ENCODE results near the gene VTI1A. TPM values are rescaled to one million over a fixed set of nuclear protein-coding genes. Genes with fewer than 3 reads are reported as not detected.
"Not testable (repeated sequence)": the region's sequence is repeated elsewhere in the genome, so short reads cannot be mapped to it uniquely, and the experiment has no call there.

Gene VTI1A
- 9.5 TPM for polyA plus RNA-seq (2013, experiment 1 of 2)
- polyA plus RNA-seq (2013, experiment 2 of 2): 9.8 TPM

DNA sequence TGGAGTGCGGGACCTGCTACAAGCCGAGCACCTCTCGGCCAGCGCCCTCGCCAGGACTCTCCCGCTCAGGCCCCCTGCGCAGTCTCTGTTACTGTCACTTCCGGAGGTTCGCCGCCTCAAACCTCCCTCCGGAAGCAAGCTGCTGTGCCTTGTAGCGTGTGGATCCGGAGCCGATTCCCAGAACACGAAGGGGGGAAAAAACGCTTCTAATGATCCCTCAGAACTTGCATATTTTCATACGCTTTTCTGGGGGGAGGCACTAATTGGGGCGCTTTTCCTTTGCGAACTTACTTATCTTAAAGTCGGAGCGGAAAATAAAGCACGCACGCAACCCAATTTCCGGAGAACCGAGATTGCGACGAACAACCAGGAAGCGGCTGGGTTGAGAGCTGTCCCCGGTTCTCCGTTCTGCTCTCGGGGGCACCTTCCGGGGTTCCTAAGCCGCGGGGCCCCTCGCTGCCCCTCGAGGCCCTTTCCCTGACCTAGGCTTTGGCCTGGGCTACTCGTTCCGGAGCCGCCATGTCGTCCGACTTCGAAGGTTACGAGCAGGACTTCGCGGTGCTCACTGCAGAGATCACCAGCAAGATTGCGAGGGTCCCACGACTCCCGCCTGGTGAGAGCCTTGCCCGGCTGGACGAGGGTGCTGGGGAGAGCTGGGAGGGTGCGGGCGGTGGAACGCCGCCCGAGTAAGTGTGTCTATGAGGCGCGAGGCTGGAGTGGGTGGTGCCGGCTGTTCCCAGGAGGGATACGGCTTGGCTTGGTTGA is at the start of gene VTI1A, which contains the start of gene ZDHHC6:
VTI1A (plus strand) TSS at position 361 of the 765 bp plus-strand sequence; CDS start at position 520, 159 bp downstream.
ZDHHC6 (minus strand) TSS at position 60 of the 765 bp plus-strand sequence. CDS start 1,478 bp downstream, outside the sequence.
- Histone ChIP-seq H3K27ac (ENCODE audit: low read depth, low read length) (peak within 1 kb of the TSS; percentile 91), H3K4me1 (ENCODE audit: insufficient read depth, low read length) (peaks cover 11% of the 10 kb centered on the region; the same call in 1 of the 2 replicates), H3K4me3 (ENCODE audit: low read length) (peak within 1 kb of the TSS; percentile 92), H3K27me3 (ENCODE audit: insufficient read depth, low read length) (no peaks in the 10 kb centered on the region), H3K36me3 (ENCODE audit: insufficient read depth, low read length) (peaks cover 40% of the 10 kb centered on the region), H3K9ac (ENCODE audit: low read depth, low read length) (peak within 1 kb of the TSS; percentile 97), H3K9me3 (ENCODE audit: insufficient read depth, low read depth, low read length) (no peaks in the 10 kb centered on the region)
- WGBS: under 1% methylated on average over 59 of the region's 59 CpGs

DNA sequence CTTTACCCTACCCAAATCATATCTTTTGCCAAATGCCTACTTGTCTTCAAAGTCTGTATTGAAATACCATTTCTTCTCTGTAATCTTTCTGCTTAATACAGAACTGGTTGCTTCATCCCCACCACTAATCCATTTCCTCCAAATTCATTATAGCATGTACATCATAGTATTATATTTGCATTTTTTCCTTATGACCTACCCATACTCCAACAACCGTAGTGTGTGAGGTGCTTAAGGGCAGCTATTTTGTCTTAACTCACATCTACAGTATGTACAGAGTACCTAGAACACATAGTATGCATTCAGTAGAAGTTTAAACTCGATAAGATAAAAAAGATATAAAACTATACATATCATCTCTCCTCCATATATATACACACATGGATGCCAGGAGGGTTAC is 49.4 kb upstream of the VTI1A start:
- WGBS: no CpG with 5 or more reads among the region's 2 CpGs
- Histone ChIP-seq H3K4me1 (ENCODE audit: insufficient read depth, low read length) (no peaks in the 10 kb centered on the region), H3K9ac (ENCODE audit: low read depth, low read length) (no peak overlapping the region), H3K36me3 (ENCODE audit: insufficient read depth, low read length) (no peaks in the 10 kb centered on the region), H3K27me3 (ENCODE audit: insufficient read depth, low read length) (no peaks in the 10 kb centered on the region), H3K27ac (ENCODE audit: low read depth, low read length) (no peak overlapping the region), H3K9me3 (ENCODE audit: insufficient read depth, low read depth, low read length) (no peaks in the 10 kb centered on the region), H3K4me3 (ENCODE audit: low read length) (no peak overlapping the region)

DNA sequence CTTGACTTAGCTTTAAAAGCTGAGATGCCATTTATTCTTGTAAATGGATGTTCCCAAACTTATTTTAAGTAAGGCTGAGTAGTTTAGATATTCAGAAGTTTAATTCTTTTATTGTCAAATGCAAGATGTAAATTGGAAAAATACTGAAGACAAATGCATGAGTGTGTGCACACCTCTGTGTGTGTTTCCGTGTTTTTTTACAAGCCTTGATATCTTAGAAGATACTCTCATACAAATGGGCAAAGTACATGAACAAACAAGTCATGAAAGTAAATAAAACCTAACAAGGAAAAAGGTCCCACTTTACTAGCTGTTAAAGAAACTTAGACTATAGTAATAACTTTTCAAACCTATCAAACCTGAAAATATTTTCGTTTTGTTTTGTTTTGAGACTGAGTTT is 44.1 kb upstream of the VTI1A start:
- Histone ChIP-seq H3K9ac (ENCODE audit: low read depth, low read length) (no peak overlapping the region), H3K4me3 (ENCODE audit: low read length) (no peak overlapping the region), H3K9me3 (ENCODE audit: insufficient read depth, low read depth, low read length) (no peaks in the 10 kb centered on the region), H3K36me3 (ENCODE audit: insufficient read depth, low read length) (no peaks in the 10 kb centered on the region), H3K4me1 (ENCODE audit: insufficient read depth, low read length) (no peaks in the 10 kb centered on the region), H3K27ac (ENCODE audit: low read depth, low read length) (no peak overlapping the region), H3K27me3 (ENCODE audit: insufficient read depth, low read length) (no peaks in the 10 kb centered on the region; the same call in 1 of the 2 replicates)
- 96% methylated on average over 2 of the region's 2 CpGs for WGBS

DNA sequence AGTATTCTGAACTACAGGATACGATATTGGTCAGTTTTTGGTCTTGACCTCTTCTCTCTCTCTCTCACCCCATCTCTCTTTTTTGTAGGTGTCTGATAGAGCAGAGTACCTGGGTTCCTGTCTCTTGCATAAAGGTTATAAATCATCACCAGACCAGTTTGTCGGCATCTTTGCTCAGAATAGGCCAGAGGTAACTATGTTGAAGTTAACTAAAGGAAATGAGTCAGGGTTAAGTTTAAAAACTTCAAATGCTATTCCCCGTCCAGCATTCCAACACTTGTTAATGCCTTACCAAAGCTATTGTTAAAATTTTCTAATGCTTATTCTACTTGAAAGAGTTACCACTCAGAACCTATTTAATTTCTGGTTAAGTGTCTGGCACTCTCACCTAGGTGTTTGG is 42.4 kb upstream of the VTI1A start:
- no peaks in the 10 kb centered on the region for H3K9me3 ChIP-seq (ENCODE audit: insufficient read depth, low read depth, low read length)
- H3K9ac ChIP-seq (ENCODE audit: low read depth, low read length): no peak overlapping the region
- WGBS: 78% methylated on average over 1 of the region's 3 CpGs
- H3K4me3 ChIP-seq (ENCODE audit: low read length): no peak overlapping the region
- H3K27me3 ChIP-seq (ENCODE audit: insufficient read depth, low read length): no peaks in the 10 kb centered on the region; the same call in 1 of the 2 replicates
- H3K4me1 ChIP-seq (ENCODE audit: insufficient read depth, low read length): no peaks in the 10 kb centered on the region
- no peak overlapping the region for H3K27ac ChIP-seq (ENCODE audit: low read depth, low read length)
- H3K36me3 ChIP-seq (ENCODE audit: insufficient read depth, low read length): no peaks in the 10 kb centered on the region

DNA sequence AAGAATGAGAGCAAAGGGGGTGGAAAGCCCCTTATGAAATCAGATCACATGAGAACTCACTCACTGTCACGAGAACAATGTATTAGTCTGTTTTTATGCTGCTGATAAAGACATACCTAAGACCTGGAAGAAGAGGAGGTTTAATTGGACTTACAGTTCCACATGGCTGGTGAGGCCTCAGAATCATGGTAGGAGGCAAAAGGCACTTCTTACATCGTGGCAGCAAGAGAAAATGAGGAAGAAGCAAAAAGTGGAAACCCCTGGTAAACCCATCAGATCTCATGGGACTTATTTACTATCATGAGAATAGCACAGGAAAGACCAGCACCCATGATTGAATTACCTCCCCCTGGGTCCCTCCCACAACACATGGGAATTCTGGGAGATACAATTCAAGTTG is 40.2 kb upstream of the VTI1A start:
- not testable (repeated sequence) for H3K9ac ChIP-seq (ENCODE audit: low read depth, low read length); H3K27me3 ChIP-seq (ENCODE audit: insufficient read depth, low read length); H3K4me1 ChIP-seq (ENCODE audit: insufficient read depth, low read length); H3K4me3 ChIP-seq (ENCODE audit: low read length); H3K9me3 ChIP-seq (ENCODE audit: insufficient read depth, low read depth, low read length); H3K27ac ChIP-seq (ENCODE audit: low read depth, low read length); H3K36me3 ChIP-seq (ENCODE audit: insufficient read depth, low read length)
- 92% methylated on average over 2 of the region's 2 CpGs for WGBS

DNA sequence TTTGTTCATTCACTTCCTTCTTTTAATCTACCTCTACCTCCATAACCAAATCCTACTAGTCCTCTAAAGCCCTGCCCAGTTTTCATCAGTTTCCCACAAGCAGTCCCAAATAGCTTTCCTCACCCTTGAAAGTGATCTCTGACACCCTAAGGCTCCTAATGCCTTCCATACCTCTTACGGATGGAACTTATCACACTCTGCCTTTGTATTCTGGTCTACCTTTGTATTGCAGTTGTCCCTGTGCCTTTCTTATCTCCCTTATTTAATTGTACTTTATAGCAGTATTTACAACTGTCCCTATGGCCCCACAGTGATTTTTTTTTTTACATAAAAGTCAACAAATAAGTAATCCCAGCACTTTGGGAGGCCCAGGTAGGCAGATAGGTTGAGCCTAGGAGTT is 39.3 kb upstream of the VTI1A start:
- 90% methylated on average over 1 of the region's 1 CpG for WGBS
- H3K9me3 ChIP-seq (ENCODE audit: insufficient read depth, low read depth, low read length): no peaks in the 10 kb centered on the region
- no peaks in the 10 kb centered on the region; the same call in 1 of the 2 replicates for H3K27me3 ChIP-seq (ENCODE audit: insufficient read depth, low read length)
- H3K4me1 ChIP-seq (ENCODE audit: insufficient read depth, low read length): no peaks in the 10 kb centered on the region
- no peak overlapping the region for H3K4me3 ChIP-seq (ENCODE audit: low read length)
- no peaks in the 10 kb centered on the region for H3K36me3 ChIP-seq (ENCODE audit: insufficient read depth, low read length)
- no peak overlapping the region for H3K9ac ChIP-seq (ENCODE audit: low read depth, low read length)
- H3K27ac ChIP-seq (ENCODE audit: low read depth, low read length): no peak overlapping the region

DNA sequence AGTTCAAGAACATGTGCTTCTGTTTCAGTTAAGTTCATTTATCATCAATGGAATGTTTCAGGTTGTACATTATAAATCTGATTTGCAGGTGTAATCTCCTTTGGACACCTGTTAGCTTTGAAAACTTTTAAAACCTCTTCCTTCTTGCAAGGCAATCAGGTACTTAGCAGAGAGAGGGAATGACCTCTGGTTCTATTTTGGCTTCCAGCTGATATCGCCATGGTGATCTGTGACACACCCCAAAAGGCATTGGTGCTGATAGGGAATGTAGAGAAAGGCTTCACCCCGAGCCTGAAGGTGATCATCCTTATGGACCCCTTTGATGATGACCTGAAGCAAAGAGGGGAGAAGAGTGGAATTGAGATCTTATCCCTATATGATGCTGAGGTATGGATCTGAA is 37.7 kb upstream of the VTI1A start:
- WGBS: 89% methylated on average over 2 of the region's 2 CpGs

DNA sequence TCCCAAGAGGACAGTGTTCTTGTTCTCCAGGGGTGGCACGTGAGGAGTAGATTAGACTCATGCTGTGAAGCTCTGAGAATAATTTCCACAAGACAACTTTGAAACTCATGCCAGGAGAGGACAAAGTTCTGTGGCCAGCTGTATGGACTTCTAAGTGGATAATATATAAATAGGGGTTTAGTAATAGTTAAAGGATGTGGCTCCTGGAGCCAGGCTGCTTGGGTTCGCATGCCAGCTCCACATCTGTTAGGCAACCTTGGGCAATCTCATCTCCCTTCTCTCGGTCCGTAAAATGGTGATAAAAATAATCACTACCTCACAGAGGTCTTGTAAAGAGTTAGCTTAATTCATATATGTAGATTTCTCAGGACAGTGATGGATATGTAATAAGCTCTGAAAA is 37.3 kb upstream of the VTI1A start:
- H3K27me3 ChIP-seq (ENCODE audit: insufficient read depth, low read length): no peaks in the 10 kb centered on the region; the same call in 1 of the 2 replicates
- H3K9ac ChIP-seq (ENCODE audit: low read depth, low read length): no peak overlapping the region
- no peaks in the 10 kb centered on the region for H3K9me3 ChIP-seq (ENCODE audit: insufficient read depth, low read depth, low read length)
- H3K36me3 ChIP-seq (ENCODE audit: insufficient read depth, low read length): no peaks in the 10 kb centered on the region
- WGBS: 94% methylated on average over 4 of the region's 4 CpGs
- H3K4me3 ChIP-seq (ENCODE audit: low read length): no peak overlapping the region
- no peak overlapping the region for H3K27ac ChIP-seq (ENCODE audit: low read depth, low read length)
- no peaks in the 10 kb centered on the region for H3K4me1 ChIP-seq (ENCODE audit: insufficient read depth, low read length)

More for the DNA sequence above, 37.7 kb upstream of the VTI1A start:
- Histone ChIP-seq H3K36me3 (ENCODE audit: insufficient read depth, low read length) (no peaks in the 10 kb centered on the region), H3K9ac (ENCODE audit: low read depth, low read length) (no peak overlapping the region), H3K9me3 (ENCODE audit: insufficient read depth, low read depth, low read length) (no peaks in the 10 kb centered on the region), H3K27me3 (ENCODE audit: insufficient read depth, low read length) (no peaks in the 10 kb centered on the region; the same call in 1 of the 2 replicates), H3K27ac (ENCODE audit: low read depth, low read length) (no peak overlapping the region), H3K4me3 (ENCODE audit: low read length) (no peak overlapping the region), H3K4me1 (ENCODE audit: insufficient read depth, low read length) (no peaks in the 10 kb centered on the region)

DNA sequence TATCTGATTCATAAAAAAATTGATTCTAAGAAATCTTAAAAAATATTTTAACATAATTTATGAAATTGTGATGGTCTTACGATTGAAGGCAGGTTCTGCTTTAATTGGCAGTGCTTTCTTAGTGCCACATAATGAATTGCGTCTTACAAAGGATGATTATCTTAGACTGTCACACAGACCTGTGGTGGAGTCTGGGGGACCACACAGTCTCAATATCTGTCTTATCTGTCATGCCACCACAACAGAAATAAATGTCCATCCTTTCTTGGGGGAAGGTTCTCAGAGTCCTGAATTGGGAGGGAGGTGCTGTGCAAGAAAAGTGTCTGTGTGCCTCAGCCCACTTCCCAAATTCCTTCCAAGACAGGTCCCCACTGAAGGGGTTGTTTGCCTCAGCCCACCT is 34.3 kb upstream of the VTI1A start:
- H3K9ac ChIP-seq (ENCODE audit: low read depth, low read length): no peak overlapping the region

DNA sequence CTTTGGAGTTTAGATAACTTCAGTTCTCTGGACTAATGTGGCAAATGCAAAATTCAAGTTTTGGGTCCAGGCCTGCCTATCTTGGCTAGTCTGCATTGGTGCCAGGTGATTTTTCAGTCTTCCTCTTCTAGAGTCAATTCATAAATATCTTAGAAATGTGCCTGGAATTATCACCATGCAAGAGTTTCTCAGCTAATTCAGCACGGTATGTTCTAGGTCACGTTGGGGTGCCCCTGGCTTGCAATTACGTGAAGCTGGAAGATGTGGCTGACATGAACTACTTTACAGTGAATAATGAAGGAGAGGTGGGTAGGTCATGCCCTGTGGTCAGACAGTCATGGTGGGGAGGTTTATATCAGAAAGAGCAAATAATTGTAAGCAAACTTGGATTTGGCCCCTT is 25.3 kb upstream of the VTI1A start:
- Histone ChIP-seq H3K27ac (ENCODE audit: low read depth, low read length) (no peak overlapping the region), H3K9ac (ENCODE audit: low read depth, low read length) (no peak overlapping the region), H3K9me3 (ENCODE audit: insufficient read depth, low read depth, low read length) (no peaks in the 10 kb centered on the region), H3K27me3 (ENCODE audit: insufficient read depth, low read length) (no peaks in the 10 kb centered on the region), H3K4me3 (ENCODE audit: low read length) (no peak overlapping the region), H3K4me1 (ENCODE audit: insufficient read depth, low read length) (no peaks in the 10 kb centered on the region), H3K36me3 (ENCODE audit: insufficient read depth, low read length) (no peaks in the 10 kb centered on the region)
- 91% methylated on average over 3 of the region's 3 CpGs for WGBS

More for the DNA sequence above, 34.3 kb upstream of the VTI1A start:
- no peaks in the 10 kb centered on the region for H3K27me3 ChIP-seq (ENCODE audit: insufficient read depth, low read length)
- H3K36me3 ChIP-seq (ENCODE audit: insufficient read depth, low read length): no peaks in the 10 kb centered on the region
- H3K9me3 ChIP-seq (ENCODE audit: insufficient read depth, low read depth, low read length): no peaks in the 10 kb centered on the region
- no peak overlapping the region for H3K27ac ChIP-seq (ENCODE audit: low read depth, low read length)
- H3K4me3 ChIP-seq (ENCODE audit: low read length): no peak overlapping the region
- H3K4me1 ChIP-seq (ENCODE audit: insufficient read depth, low read length): no peaks in the 10 kb centered on the region
- 92% methylated on average over 2 of the region's 2 CpGs for WGBS

DNA sequence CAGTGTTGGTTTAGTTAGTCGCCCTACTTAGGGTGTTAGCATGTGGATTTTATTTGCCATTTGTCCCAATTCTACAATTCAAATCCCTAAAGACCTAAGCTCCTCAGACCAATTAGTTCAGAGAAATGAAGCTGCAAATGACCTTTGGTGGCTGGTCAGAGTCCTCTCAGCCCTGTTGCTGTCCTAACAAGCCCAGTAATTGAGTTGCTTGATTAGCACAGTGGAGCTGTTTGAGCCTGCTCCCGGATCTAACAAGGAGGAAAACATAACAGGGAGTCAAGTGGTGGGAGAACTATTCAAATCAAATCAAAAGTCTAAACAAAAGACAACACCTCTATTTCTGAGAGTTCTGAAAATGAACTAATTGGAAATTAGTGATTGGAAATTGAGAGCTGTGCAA is 22.4 kb upstream of the VTI1A start:
- no peaks in the 10 kb centered on the region for H3K4me1 ChIP-seq (ENCODE audit: insufficient read depth, low read length)
- H3K27ac ChIP-seq (ENCODE audit: low read depth, low read length): no peak overlapping the region
- H3K4me3 ChIP-seq (ENCODE audit: low read length): no peak overlapping the region
- no peaks in the 10 kb centered on the region for H3K9me3 ChIP-seq (ENCODE audit: insufficient read depth, low read depth, low read length)
- H3K27me3 ChIP-seq (ENCODE audit: insufficient read depth, low read length): no peaks in the 10 kb centered on the region
- no peaks in the 10 kb centered on the region for H3K36me3 ChIP-seq (ENCODE audit: insufficient read depth, low read length)
- H3K9ac ChIP-seq (ENCODE audit: low read depth, low read length): no peak overlapping the region
- 80% methylated on average over 1 of the region's 2 CpGs for WGBS
